GM12892 (cell line): ENCODE measurements around the gene PARD3.

ENCODE experiments used
- DNase-seq: peaks from one replicate; pipeline ENCODE4 v3.0.0; 2011; ENCODE audit not compliant: insufficient read length
- FAIRE-seq: peaks from 2 replicates; lab custom pipeline; 2011; peaks lifted over from hg19 to GRCh38; lab: Jason Lieb, UNC
- POLR2A ChIP-seq: IDR thresholded peaks from 2 replicates; pipeline ENCODE4 v1.6.1; 2011; ENCODE audit warnings: low read depth, low read length, control low read depth
- POLR2AphosphoS5 ChIP-seq: IDR thresholded peaks from 2 replicates; pipeline ENCODE4 v1.6.1; 2011; ENCODE audit warnings: low read depth, low read length, control low read depth
- TAF1 ChIP-seq: IDR thresholded peaks from 2 replicates; pipeline ENCODE4 v1.6.1; 2011; ENCODE audit warnings: low read depth, mild to moderate bottlenecking, control low read depth, low read length, borderline replicate concordance

The PARD3 gene

DNA sequence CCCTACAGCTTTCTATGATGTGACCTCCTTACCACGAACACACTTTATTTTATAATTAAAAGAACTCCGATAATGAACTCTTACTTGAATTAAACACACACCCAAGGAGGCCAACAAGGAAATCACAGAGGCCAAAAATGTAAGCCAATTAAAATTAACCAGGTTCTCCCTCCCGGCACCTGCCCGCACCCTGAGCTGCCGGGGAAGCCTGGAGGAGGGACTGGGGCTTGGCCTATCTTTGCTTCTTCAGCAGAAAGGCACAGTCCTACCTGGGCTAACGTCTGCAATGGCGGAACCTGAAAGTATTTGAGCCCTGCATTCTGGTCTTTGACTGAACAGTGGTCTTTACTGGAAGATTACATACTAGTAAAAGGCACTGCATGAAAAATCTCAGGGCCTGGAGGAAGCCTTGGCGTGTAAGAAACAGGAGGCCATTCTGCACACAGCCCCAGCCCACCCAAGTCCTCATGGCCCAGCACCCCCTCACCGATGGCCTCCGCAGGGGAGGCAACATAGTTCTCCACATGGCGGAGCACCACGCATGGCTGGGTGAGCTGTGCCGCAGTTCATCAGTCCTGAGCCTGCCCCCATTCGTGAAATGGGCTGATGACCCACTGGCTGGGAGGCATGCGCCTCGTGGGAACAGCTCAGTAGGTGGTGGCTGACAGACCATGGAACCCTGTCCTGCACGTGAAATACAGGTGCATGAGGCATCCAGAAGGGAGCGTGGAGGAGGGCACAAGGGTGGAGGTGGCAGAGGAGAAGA lies 173.8 kb downstream of the PARD3 start:
- no peak for FAIRE-seq
- TF ChIP-seq TAF1 (no peak), POLR2A (no peak), POLR2AphosphoS5 (no peak)
- DNase-seq, result no peak

DNA sequence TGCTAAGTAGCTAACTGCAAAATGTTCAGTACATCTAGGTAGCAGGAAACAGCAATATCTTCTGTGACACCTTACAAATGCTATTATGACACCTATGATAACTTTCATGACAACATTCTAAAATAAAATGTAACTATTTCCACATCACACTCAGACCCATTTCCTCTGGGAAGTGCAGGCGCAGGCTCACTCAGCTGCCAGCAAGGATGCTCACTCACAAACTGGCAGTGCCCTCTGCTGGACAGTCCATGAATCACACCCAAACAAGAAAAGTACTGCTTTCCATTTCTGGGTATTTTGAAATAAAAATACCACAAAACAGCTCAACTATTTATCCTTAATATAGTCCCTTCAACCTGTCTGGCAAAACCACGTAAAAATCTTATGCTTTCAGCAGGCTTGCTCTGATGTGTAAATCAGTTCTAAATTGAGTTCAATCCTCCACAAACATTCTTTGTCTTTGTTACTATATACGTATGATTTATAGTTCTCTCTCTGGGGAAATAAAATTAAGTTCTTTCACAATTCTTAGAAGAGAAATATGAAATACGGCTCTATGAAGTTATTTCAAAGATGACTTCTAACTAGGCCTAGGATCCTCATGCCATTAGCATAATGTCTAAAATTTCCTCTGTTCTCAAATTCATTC lies 176.6 kb downstream of the PARD3 start:
- peak; percentile 94 for FAIRE-seq
- TF ChIP-seq POLR2AphosphoS5 (no peak), TAF1 (no peak), POLR2A (no peak)
- DNase-seq, result no peak

DNA sequence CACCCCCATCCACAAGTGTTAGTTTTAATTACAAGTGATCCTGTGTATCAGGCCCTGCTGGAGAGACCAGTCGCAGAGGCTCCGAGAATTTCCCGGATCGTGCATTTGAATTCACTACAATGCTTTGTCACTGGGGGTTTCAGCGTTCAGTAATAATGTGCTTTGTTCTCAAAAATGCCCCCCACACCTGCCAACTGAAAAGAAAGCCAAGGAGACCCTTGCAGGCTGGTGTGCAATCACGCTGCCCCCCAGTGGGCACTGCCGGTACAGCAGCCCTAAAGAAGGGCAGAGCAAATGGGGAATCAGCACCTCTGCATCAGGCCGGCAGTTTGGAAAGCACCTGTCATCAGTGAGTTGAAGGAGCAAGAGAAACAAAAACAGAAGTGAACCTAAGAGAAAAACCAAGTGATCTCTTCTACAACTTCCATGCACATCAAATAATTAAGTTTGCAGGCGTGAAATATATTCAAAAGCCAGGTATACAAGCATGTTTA lies 177.6 kb downstream of the PARD3 start:
- DNase-seq (peak; percentile 31), FAIRE-seq (peak; percentile 83)
- no peak for TF ChIP-seq POLR2AphosphoS5
- TF ChIP-seq TAF1, result no peak
- TF ChIP-seq POLR2A, result no peak

DNA sequence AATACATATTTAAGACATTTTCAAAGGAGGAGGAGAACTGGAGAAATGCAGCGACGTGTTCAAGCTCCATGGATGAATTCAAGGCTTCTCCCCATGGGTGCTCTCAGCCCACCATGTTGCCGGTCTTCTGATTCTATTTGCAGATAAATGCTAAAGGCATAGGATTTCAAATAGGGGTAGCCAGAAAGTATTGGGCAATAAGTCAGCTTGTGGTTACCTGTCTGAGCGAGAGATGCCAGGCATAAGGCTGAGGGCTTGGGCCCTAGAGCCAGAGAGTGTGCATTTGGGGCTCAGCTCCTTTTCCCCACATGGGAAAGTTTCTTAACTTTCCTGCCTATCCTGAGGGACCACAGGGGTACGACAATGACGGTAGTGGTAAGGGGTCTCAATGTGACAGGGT lies 180.0 kb downstream of the PARD3 start:
- FAIRE-seq, result no peak
- TF ChIP-seq POLR2AphosphoS5, result no peak
- no peak for TF ChIP-seq TAF1
- no peak for TF ChIP-seq POLR2A
- DNase-seq, result no peak

DNA sequence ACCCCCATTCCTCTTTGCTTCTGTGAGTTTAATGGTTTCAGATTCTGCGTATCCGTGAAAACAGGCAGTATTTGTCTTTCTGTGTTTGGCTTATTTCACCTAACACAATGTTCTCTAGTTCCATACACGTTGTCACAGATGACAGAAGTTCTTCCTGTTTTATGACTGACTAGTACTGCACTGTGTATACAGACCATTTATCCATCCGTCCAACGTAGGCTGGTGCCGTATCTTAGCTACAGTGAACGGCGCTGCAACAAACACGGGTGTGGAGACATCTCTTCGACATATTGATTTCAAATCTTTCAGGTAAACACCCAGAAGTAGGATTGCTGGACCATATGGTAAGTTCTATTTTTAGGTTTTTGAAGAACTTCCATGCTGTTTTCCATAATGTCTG lies 181.7 kb downstream of the PARD3 start:
- no peak for TF ChIP-seq POLR2AphosphoS5
- no peak for TF ChIP-seq POLR2A
- no peak for TF ChIP-seq TAF1
- DNase-seq, result no peak
- FAIRE-seq, result no peak

DNA sequence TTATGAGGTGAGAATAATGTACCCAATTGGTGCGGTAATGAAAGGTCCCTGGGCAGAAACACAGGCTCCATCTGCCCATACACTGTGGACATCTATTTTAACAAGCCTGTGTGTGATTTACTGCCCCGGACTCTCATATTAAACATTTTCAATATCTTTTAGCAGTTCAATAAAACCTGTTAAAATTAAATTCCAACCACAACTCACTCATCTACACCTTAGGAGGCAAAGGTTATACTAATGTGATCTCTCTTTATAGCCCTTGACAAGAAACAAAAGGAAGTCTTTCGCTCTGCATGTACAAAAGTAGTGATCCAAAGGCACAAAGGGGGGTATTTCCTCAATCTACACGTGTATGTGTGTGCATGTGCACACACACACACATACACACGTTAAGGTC lies 186.0 kb downstream of the PARD3 start:
- FAIRE-seq (no peak), DNase-seq (no peak)
- no peak for TF ChIP-seq POLR2A
- TF ChIP-seq TAF1, result no peak
- no peak for TF ChIP-seq POLR2AphosphoS5

DNA sequence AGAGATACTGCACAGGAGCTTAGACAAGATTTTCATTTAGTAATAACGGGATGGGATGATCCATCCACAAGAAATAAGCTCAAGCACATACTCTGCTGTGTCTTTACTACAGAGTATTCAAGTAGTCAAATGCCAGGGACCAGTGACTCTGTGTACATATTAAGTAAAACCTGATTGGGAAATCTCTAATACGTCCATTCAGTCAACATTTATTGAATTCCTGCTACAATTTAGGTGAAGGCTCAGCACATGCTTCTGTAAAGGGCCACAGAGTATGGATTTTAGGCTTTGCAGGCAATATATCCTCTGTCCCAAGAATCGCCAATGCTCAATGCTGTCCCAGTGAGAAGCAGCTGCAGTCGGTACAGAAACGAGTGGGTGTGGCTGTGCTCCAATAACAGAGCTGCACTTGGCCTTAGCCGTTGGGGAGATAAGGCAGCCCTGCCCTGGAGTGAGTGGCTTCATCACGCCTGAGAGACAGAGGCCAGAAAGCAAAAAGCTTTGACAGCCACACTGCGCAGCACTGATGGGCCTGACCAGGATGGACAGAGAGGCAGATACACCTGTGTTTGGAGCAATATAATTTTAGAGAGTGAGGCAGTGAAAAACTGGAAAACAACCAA lies 186.8 kb downstream of the PARD3 start:
- FAIRE-seq, result no peak
- TF ChIP-seq POLR2AphosphoS5 (no peak), TAF1 (no peak), POLR2A (no peak)
- DNase-seq, result no peak

DNA sequence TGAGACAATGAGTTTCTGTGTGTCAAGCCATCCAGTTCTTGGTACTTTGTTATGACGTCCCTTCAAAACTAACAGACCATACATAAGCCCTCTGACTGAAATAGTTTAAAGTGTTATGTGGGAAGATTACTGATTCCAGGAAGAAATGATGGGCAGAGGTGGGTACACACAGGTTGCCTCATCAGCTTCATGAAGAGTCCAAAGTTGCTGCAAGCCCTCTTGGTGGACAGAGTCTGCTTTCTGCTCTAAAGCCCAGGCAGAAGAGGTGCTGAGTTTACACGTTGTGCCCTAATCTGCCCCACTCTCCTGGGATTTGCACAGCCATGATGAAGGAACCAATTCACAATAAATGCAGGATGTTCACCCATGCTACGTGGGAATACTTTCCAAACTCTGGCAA lies 187.4 kb downstream of the PARD3 start:
- no peak for TF ChIP-seq POLR2AphosphoS5
- no peak for TF ChIP-seq POLR2A
- no peak for TF ChIP-seq TAF1
- FAIRE-seq, result no peak
- DNase-seq, result no peak

DNA sequence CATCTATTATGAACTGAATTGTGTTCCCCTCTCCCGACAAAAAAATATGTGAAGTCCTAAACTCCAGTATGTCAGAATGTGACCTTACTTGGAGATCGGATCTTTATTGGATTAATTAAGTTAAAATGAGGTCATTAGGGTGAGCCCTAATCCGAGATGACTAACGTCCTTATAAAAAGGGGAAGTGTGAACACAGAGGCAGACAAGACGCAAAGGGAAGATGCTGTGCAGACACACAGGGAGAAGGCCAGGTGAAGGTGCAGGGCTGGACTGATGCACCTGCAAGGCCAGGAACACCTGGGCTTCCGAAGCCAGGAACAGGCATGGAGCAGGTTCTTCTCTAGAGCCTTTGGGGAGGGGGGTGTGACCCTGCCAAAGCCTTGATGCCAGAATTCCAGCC lies 187.8 kb downstream of the PARD3 start:
- DNase-seq, result no peak
- no peak for FAIRE-seq
- no peak for TF ChIP-seq POLR2AphosphoS5
- no peak for TF ChIP-seq TAF1
- no peak for TF ChIP-seq POLR2A

DNA sequence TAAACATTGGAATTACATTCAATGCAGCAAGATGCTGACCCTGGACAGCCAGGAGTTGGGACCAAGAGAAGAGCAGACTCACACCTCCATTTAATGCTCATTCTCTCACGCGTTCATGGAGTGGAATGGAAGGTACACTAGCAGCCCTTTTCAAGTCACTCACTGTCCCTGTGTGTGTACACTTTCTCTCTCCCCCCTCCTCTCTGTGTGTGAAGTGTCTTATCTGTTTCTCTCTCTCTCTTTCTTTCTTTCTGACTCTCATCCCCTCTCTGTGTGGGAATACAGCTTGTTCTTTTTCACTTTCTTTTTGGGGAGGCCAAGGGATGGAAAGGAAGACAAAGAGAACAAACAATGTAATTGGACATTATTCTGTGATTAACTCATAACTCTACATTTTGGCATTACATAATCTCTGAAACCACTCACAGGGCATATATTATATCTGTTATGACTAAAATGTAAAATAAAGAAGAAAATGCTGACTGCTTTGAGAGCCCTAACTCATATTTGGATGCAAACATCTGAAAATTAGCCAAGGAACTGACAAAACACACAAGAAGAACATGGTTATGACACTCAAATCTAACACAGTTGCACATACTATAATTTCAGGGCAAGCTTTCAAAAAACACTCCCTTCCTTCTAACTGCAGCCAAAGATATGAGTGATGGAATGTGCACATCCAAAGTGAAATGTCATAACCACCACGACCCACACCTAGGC lies 188.8 kb downstream of the PARD3 start:
- no peak for FAIRE-seq
- DNase-seq, result no peak
- no peak for TF ChIP-seq TAF1
- no peak for TF ChIP-seq POLR2AphosphoS5
- TF ChIP-seq POLR2A, result no peak
